GM12878 (cell line): Measurements from ENCODE around the gene USP35. TPM values are rescaled to one million over a fixed set of nuclear protein-coding genes. Genes with fewer than 3 reads are reported as not detected.

Experiments
- CBFB ChIP-seq: IDR thresholded peaks from 2 replicates; pipeline ENCODE4 v1.6.1; 2016; ENCODE audit warnings: antibody characterized with exemption, low read depth
- CHD4 ChIP-seq: fragments of 200-600 bp; sonication (generic); IDR thresholded peaks from 2 replicates; pipeline ENCODE4 v1.6.1; 2016; ENCODE audit warnings: mild to moderate bottlenecking
- CTCF ChIP-seq, 3 experiments: IDR thresholded peaks in 2 of 3; conservative IDR thresholded peaks in 1 of 3; 2 replicates each; pipeline ENCODE4 v1.5.1; 2011; ENCODE audit warnings: low read depth in 3 of 3, low read length in 3 of 3, mild to moderate bottlenecking in 3 of 3, control low read depth in 2 of 3, moderate library complexity in 2 of 3, inconsistent platforms in 1 of 3, mixed read lengths in 1 of 3; ENCODE audit not compliant: control insufficient read depth in 2 of 3, insufficient read depth in 1 of 3; ENCODE audit errors: extremely low read depth in 1 of 3
- CUX1 ChIP-seq: IDR thresholded peaks from 2 replicates; pipeline ENCODE4 v1.6.1; 2012; ENCODE audit warnings: improper control_type of control experiment, low read depth, low read length; ENCODE audit not compliant: insufficient replicate concordance
- EED ChIP-seq: sonication (generic); IDR thresholded peaks from 2 replicates; pipeline ENCODE4 v1.6.1; 2016; ENCODE audit warnings: antibody characterized with exemption, low read depth
- EGR1 ChIP-seq, 2 experiments: IDR thresholded peaks; 1 replicate in 1 of 2; 2 replicates in 1 of 2; pipeline ENCODE4 v1.6.1; 2011 to 2012; ENCODE audit warnings: low read depth in 2 of 2, low read length in 2 of 2, borderline replicate concordance in 1 of 2, mild to moderate bottlenecking in 1 of 2, moderate library complexity in 1 of 2
- HDGF ChIP-seq: fragments of 450-650 bp; IDR thresholded peaks from 2 replicates; pipeline ENCODE4 v1.6.1; 2016; ENCODE audit warnings: antibody characterized with exemption
- KDM1A ChIP-seq: fragments of 200-600 bp; sonication (generic); IDR thresholded peaks from 2 replicates; pipeline ENCODE4 v1.6.1; 2016; ENCODE audit warnings: borderline replicate concordance
- MEF2B ChIP-seq: fragments of 450-650 bp; IDR thresholded peaks from 2 replicates; pipeline ENCODE4 v1.6.1; 2018; ENCODE audit warnings: mild to moderate bottlenecking, moderate library complexity; ENCODE audit not compliant: partially characterized antibody, poor library complexity, severe bottlenecking
- MXI1 ChIP-seq: fragments of 150-350 bp; IDR thresholded peaks from 2 replicates; pipeline ENCODE4 v1.6.1; 2011; ENCODE audit warnings: low read depth, mild to moderate bottlenecking, inconsistent platforms, low read length, improper control_type of control experiment
- NBN ChIP-seq: fragments of 450-650 bp; IDR thresholded peaks from 2 replicates; pipeline ENCODE4 v1.6.1; 2016
- NR2C2 ChIP-seq: IDR thresholded peaks from 2 replicates; pipeline ENCODE4 v1.6.1; 2011; ENCODE audit warnings: borderline replicate concordance, low read depth; ENCODE audit not compliant: control insufficient read depth, insufficient read length
- RB1 ChIP-seq: fragments of 450-650 bp; formaldehyde crosslinking; IDR thresholded peaks from 2 replicates; pipeline ENCODE4 v1.6.1; 2017; ENCODE audit warnings: mild to moderate bottlenecking, borderline replicate concordance
- RFX5 ChIP-seq: IDR thresholded peaks from 2 replicates; pipeline ENCODE4 v1.6.1; 2011; ENCODE audit warnings: low read depth, low read length, improper control_type of control experiment
- RUNX3 ChIP-seq: IDR thresholded peaks from 2 replicates; pipeline ENCODE4 v1.6.1; 2012; ENCODE audit warnings: low read length, inconsistent platforms
- SMC3 ChIP-seq: IDR thresholded peaks from 2 replicates; pipeline ENCODE4 v1.6.1; 2011; ENCODE audit warnings: low read length, improper control_type of control experiment, borderline replicate concordance
- STAT3 ChIP-seq: IDR thresholded peaks from 2 replicates; pipeline ENCODE4 v1.6.1; 2011; ENCODE audit warnings: low read depth, low read length, improper control_type of control experiment
- USF1 ChIP-seq: IDR thresholded peaks from 2 replicates; pipeline ENCODE4 v1.6.1; 2011; ENCODE audit warnings: borderline replicate concordance, low read depth, mild to moderate bottlenecking, moderate library complexity, mixed read lengths, low read length; ENCODE audit not compliant: insufficient read depth; ENCODE audit errors: extremely low read length
- ZBTB33 ChIP-seq: fragments of 450-650 bp; IDR thresholded peaks from 2 replicates; pipeline ENCODE4 v1.6.1; 2017; ENCODE audit warnings: mild to moderate bottlenecking
- polyA plus RNA-seq, 11 experiments: library from polyadenylated mRNA; depleted of rRNA in 4 of 11; unstranded in 6 of 11; stranded (reverse) in 5 of 11; fragments of >200 nt; fragmentation: Nextera tagmentation in 4 of 11; fragmentation: Illumina TruSeq in 1 of 11; extraction: Ambion mirVana in 4 of 11; extraction: Trizol in 1 of 11; gene quantifications; 1 replicate in 1 of 11; 2 replicates in 10 of 11; pipeline versions ENCODE4 v1.2.1 to v1.2.3, GENCODE V29; 2011 to 2016; ENCODE audit warnings: inconsistent platforms in 2 of 11, missing spikeins in 2 of 11, low read depth in 1 of 11
- total RNA-seq, 4 experiments: library from RNA; depleted of rRNA in 3 of 4; stranded (reverse); fragments of >200 nt in 3 of 4; fragmentation: Illumina TruSeq in 1 of 4; extraction: Trizol in 1 of 4; gene quantifications; 2 replicates each; pipeline versions ENCODE4 v1.2.1 to v1.2.3, GENCODE V29; 2013 to 2021

USP35 gene
- total and polyA plus RNA-seq, 10 of the 15 experiments (the other 5 are each of a cell fraction or from before 2014, with no cell fraction given) = 0.13 to 6.4 (median 3.1) TPM; not detected in 1

GRCh38 chr11:78187366-78188285 lies 1.1 kb upstream of the USP35 start (continued):
- TF ChIP-seq USF1 (no peak), RB1 (no peak), EGR1 (IDR thresholded peaks at IDR 0.05; ENCODE audit: borderline replicate concordance in 1 of 2, low read depth in 2 of 2, low read length in 2 of 2) (peak in 1 of 2 experiments; percentile 55; a peak in 1 of 3 replicates), MEF2B (no peak), HDGF (no peak), CTCF (IDR thresholded peaks at IDR 0.05 in 2 of 3, conservative IDR thresholded peaks at IDR 0.05 in 1 of 3; ENCODE audit: control insufficient read depth in 2 of 3, extremely low read depth in 1 of 3, insufficient read depth in 1 of 3, low read depth in 3 of 3, low read length in 3 of 3) (no peak), SMC3 (no peak), MXI1 (peak; percentile 41), KDM1A (no peak), RFX5 (no peak), RUNX3 (peak; percentile 48; the same call in 1 of the 2 replicates), CHD4 (no peak), EED (peak; percentile 7; the same call in 1 of the 2 replicates), ZBTB33 (no peak), STAT3 (no peak), CUX1 (no peak), NR2C2 (no peak), NBN (no peak), CBFB (0 out of 2 replicates have a peak, but pooled peaks have one; percentile 10)
